ENCODE results near the gene RIC1.
"Not testable (repeated sequence)": the region's sequence is repeated elsewhere in the genome, so short reads cannot be mapped to it uniquely, and the experiment has no call there.

Gene RIC1

DNA sequence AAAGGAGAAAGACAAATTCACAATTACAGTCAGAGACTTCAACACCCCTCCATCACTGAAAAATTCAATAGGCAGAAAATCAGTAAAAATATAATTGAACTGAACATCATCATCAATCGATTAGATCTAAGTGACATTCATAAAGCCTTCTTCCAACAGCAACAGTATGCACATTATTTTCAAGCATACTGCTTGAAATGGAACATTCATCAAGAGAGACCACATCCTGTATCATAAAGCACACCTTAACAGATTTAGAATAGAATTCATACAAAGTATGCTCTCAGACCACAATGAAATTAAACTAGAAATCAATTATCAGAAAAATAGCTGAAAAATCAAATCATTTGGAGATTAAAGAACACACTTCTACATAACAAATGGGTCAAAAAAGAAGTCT, 164.9 kb downstream of the RIC1 start:
- no peak for DNase-seq

GRCh38 chr9:5796298-5796697, 167.4 kb downstream of the RIC1 start:
- DNase-seq, result no peak

DNA sequence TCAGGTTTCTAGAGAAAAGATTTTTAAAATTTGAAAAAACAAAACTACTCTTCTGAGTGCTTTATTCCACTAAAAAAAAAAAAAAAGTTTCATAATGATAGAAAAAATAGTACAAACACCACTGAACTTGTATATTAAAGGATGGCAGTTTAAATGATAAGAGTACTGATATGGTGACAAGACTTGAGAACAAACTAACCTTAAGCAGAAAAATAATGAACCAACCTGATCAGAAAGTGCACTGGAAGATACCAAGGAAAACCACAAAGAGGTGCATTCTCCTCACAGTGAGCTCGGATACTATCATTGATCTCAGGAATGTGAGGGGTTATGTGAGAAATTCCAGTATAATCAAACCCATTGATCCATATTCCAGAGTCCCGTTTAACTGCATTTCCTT, 169.7 kb downstream of the RIC1 start:
- DNase-seq, result no peak

DNA sequence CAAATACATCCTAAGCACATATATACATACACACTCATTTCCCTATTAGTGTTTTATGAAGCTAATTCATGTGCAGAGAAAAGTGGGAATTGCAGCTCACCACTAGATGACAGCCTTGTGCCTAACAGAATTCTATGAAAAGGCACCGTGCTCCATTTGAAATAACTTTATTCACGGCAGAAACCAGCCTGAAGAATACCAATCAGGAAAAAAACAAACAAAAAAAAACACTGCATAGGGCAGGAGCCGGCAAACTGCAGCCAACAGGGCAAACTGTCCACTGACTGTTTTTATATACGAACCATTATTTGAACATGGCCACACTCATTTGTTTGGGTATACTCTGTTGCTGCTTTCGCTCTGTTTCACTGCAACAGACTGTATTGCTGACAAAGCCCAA, 170.4 kb downstream of the RIC1 start:
- no peak for DNase-seq

DNA sequence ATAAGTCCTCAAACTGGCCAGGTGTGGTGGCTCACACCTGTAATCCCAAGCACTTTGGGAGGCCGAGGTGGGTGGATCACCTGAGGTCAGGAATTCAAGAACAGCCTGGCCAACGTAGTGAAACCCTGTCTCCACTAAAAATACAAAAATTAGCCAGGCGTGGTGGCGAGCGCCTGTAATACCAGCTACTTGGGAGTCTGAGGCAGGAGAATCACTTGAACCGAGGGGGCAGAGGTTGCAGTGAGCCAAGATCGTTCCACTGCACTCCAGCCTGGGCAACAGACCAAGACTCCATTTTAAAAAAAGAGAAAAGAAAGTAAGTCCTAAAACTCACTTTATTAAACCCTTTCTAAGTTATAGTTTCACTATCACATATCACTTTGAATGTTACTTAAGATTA, 171.5 kb downstream of the RIC1 start:
- not testable (repeated sequence) for DNase-seq

- DNase-seq, result peak; percentile 8
These were observed 172.2 kb downstream of the RIC1 start for GRCh38 chr9:5800969-5801738.

GRCh38 chr9:5801739-5802113, 172.8 kb downstream of the RIC1 start:
- DNase-seq, result no peak

DNA sequence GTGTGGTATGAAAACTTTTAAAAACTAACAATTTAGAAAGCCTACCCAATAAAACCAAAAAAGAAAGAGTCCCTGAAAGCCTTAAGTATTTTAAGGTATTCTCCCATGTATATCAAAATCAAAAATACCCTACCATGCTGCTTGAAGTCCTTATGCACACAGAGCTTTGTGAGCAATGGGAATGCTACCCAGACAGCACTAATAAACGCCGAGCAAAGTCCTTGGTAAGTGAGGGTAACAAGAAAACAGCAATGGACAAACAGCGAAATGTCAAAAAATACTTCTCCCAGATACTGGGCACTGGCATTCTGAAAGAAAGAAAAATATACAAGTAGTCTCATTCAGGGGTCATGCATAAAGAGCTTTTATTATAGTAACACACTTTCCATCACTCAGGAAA, 176.6 kb downstream of the RIC1 start:
- no peak for DNase-seq

DNA sequence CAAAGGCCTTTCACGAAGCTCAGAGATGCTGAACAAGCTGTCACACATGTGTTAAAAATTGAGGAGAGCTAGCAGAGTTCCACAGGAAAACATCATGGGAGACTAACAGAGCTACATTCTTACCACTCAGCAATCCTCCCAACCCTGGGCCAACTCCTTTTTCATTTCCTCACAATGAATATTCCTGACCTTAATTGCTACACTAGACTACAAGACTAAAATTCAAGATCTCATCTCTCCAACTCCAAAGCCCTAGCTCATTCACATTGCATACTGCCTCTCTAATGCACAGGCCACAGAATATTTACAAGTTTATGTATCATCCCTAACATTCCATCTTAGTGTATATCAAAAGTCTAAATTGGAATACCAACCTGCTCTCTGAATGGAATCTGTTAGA, 182.8 kb downstream of the RIC1 start:
- DNase-seq, result no peak

DNA sequence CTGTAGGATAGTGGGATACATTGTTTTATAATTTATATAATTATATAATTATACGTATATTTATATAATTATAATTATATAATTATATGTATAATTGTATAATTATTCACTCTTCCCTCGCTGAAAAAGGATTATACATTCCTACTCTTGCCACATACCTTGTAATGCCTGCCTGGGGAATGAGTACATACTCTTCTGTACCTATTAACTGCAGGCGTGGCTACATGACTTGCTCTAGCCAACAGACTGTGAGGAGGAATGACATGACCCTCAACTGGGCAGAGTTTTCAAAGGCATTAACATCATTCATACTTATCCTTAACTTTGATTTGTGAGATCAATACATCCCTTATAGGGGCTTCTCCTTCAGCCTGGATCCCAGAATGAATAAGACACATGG, 184.9 kb downstream of the RIC1 start:
- DNase-seq, result no peak

GRCh38 chr9:5815461-5815860, 186.6 kb downstream of the RIC1 start:
- DNase-seq, result no peak

DNA sequence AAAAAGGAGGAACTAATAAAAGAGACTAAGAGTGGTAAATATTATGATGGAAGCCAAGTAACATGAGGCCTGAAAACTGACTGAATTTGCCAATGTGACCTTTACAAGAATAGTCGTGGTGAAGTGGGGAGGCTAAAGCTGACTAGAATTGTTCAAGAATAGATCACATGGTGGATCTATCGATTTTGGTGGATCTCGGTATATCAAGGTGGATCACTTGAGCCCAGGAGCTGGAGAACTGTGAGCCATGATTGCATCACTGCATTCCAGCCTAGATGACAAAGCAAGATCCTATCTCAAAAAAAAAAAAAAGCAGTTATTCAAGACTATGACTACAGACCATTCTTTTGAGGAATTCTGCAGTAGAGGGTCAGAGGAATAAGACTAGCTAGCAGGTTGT, 189.0 kb downstream of the RIC1 start:
- DNase-seq, result no peak

DNA sequence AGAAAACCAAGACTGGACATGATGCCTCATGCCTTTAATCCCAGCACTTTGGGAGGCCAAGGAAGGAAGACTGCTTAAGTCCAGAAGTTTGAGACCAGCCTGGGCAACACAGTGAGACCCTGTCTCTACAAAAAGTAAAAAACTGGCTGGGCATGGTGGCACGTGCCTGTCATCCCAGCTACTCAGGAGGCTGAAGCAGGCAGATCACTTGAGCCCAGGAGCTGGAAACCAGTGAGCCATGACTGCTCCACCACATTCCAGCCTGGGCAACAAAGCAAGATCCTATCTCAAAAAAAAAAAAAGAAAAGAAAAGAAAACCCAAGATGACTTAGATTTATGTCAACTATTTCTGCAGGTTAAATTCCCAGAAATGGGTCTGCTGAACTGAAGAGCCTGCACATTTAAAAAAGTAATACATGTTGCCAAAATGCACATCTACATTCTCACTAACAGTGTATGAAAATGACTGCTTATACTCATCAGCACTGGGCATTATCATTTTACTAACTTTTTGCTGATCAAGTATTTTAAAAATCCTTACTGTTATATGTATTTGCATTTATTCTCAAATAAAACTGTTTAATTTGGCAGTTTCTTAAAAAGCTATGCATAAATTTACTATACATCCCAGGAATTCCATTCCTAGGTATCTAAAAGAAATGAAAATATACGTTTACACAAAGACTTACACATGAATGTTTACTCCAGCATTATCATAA, 189.7 kb downstream of the RIC1 start:
- no peak for DNase-seq

GRCh38 chr9:5819174-5819573, 190.3 kb downstream of the RIC1 start:
- no peak for DNase-seq

GRCh38 chr9:5820425-5820824, 191.5 kb downstream of the RIC1 start:
- no peak for DNase-seq

GRCh38 chr9:5825223-5825622, 196.3 kb downstream of the RIC1 start:
- no peak for DNase-seq

Measured in NCI-H2029 (cell line).